ENCODE measurements around the gene HSFX4. TPM values are rescaled to one million over a fixed set of nuclear protein-coding genes. Genes with fewer than 3 reads are reported as not detected.

Gene HSFX4
- total and polyA plus RNA-seq, 2 of the 13 experiments (the other 11 are each of a cell fraction or from before 2014, with no cell fraction given), result not detected

- TF ChIP-seq ARID5B (CRISPR knock-in tag; IDR thresholded peaks at IDR 0.05) (no peak), ZNF772 (CRISPR knock-in tag; IDR thresholded peaks at IDR 0.05) (0 out of 2 replicates have a peak, but pooled peaks have one; percentile 22), TRAFD1 (CRISPR knock-in tag; IDR thresholded peaks at IDR 0.05; ENCODE audit: borderline replicate concordance) (no peak), SAP130 (CRISPR knock-in tag; IDR thresholded peaks at IDR 0.05; ENCODE audit: low read depth) (peak; percentile 56), CEBPB (IDR thresholded peaks at IDR 0.05; ENCODE audit: borderline replicate concordance, low read depth, low read length) (0 out of 2 replicates have a peak, but pooled peaks have one; percentile 18), LCORL (IDR thresholded peaks at IDR 0.05) (no peak), LCORL (CRISPR knock-in tag; IDR thresholded peaks at IDR 0.05) (0 out of 2 replicates have a peak, but pooled peaks have one; percentile 48), GABPA (IDR thresholded peaks at IDR 0.05; ENCODE audit: low read depth, low read length) (no peak), GABPA (CRISPR knock-in tag; IDR thresholded peaks at IDR 0.05; ENCODE audit: low read depth) (peak; percentile 45; the same call in 1 of the 2 replicates), ZMYM4 (CRISPR knock-in tag; IDR thresholded peaks at IDR 0.05) (peak; percentile 39; the same call in 1 of the 2 replicates), DRAP1 (CRISPR knock-in tag; IDR thresholded peaks at IDR 0.05) (peak; percentile 41; the same call in 1 of the 2 replicates), ZNF746 (CRISPR knock-in tag; IDR thresholded peaks at IDR 0.05) (no peak), MXI1 (IDR thresholded peaks at IDR 0.05; ENCODE audit: borderline replicate concordance, low read depth, low read length) (0 out of 3 replicates have a peak, but pooled peaks have one; percentile 6), ZNF703 (CRISPR knock-in tag; IDR thresholded peaks at IDR 0.05; ENCODE audit: borderline replicate concordance) (no peak), SRSF9 (IDR thresholded peaks at IDR 0.05; ENCODE audit: borderline replicate concordance, insufficient read depth, low read depth, low read length, poor library complexity, severe bottlenecking) (no peak), SPEN (CRISPR knock-in tag; IDR thresholded peaks at IDR 0.05; ENCODE audit: low read depth) (0 out of 2 replicates have a peak, but pooled peaks have one; percentile 30), DMAP1 (CRISPR knock-in tag; IDR thresholded peaks at IDR 0.05) (peak; percentile 38; the same call in 1 of the 2 replicates), SP1 (IDR thresholded peaks at IDR 0.05) (no peak), SP1 (CRISPR knock-in tag; IDR thresholded peaks at IDR 0.05) (peak; percentile 51; the same call in 1 of the 2 replicates), ZNF562 (CRISPR knock-in tag; IDR thresholded peaks at IDR 0.05; ENCODE audit: borderline replicate concordance) (no peak), REPIN1 (CRISPR knock-in tag; IDR thresholded peaks at IDR 0.05; ENCODE audit: borderline replicate concordance, low read depth) (peak; percentile 4; the same call in 1 of the 2 replicates), ZNF652 (CRISPR knock-in tag; IDR thresholded peaks at IDR 0.05; ENCODE audit: borderline replicate concordance, low read depth) (peak; percentile 84), POLR2G (IDR thresholded peaks at IDR 0.05; ENCODE audit: low read depth, low read length) (peak; percentile 65; the same call in 1 of the 2 replicates), ZNF605 (CRISPR knock-in tag; IDR thresholded peaks at IDR 0.05) (0 out of 2 replicates have a peak, but pooled peaks have one; percentile 47), SRSF1 (optimal IDR thresholded peaks at IDR 0.05; ENCODE audit: low read depth, low read length) (peak; percentile 100)
These were observed 10.7 kb downstream of the HSFX4 start (continued) for GRCh38 chrX:149939905-149940673.

Measured in HepG2 (cell line).